GM19468 (cell line): ENCODE results near the gene AK8.

Source experiments
- ATAC-seq: cut with Tn5 transposase; IDR thresholded peaks from one replicate; pipeline ENCODE4 v1.9.1; 2021; ENCODE audit warnings: mild to moderate bottlenecking, moderate library complexity, moderate number of reproducible peaks; ENCODE audit not compliant: unreplicated experiment; ENCODE audit errors: extremely low read depth

Gene AK8

GRCh38 chr9:132862533-132862932, 15.6 kb downstream of the AK8 start:
- no peak for ATAC-seq

- no peak for ATAC-seq
These were observed 16.4 kb downstream of the AK8 start for GRCh38 chr9:132861666-132862065.

- ATAC-seq = no peak
These were observed 19.3 kb downstream of the AK8 start for GRCh38 chr9:132858751-132859150.

GRCh38 chr9:132857616-132858342, 20.3 kb downstream of the AK8 start:
- no peak for ATAC-seq

GRCh38 chr9:132857031-132857430, 21.1 kb downstream of the AK8 start:
- ATAC-seq = no peak

- no peak for ATAC-seq
These were observed 22.2 kb downstream of the AK8 start for GRCh38 chr9:132855904-132856303.

GRCh38 chr9:132854832-132855231, 23.3 kb downstream of the AK8 start:
- no peak for ATAC-seq

- no peak for ATAC-seq
These were observed 24.6 kb downstream of the AK8 start for GRCh38 chr9:132853482-132853881.

- no peak for ATAC-seq
These were observed 28.8 kb downstream of the AK8 start for GRCh38 chr9:132849185-132849706.

- ATAC-seq = no peak
These were observed 31.1 kb downstream of the AK8 start for GRCh38 chr9:132846918-132847515.

- no peak for ATAC-seq
These were observed 31.8 kb downstream of the AK8 start for GRCh38 chr9:132846109-132846917.

GRCh38 chr9:132842124-132843044, 35.7 kb downstream of the AK8 start:
- ATAC-seq = no peak

- no peak for ATAC-seq
These were observed 37.1 kb downstream of the AK8 start for GRCh38 chr9:132840980-132841379.

GRCh38 chr9:132838291-132838690, 39.8 kb downstream of the AK8 start:
- no peak for ATAC-seq

- no peak for ATAC-seq
These were observed 40.4 kb downstream of the AK8 start for GRCh38 chr9:132837501-132838286.

- no peak for ATAC-seq
These were observed 43.7 kb downstream of the AK8 start for GRCh38 chr9:132834343-132834742.

GRCh38 chr9:132833550-132834121, 44.4 kb downstream of the AK8 start:
- no peak for ATAC-seq

GRCh38 chr9:132832171-132832881, 45.8 kb downstream of the AK8 start:
- ATAC-seq = no peak
